Mucosa of descending colon (tissue), 3 donors: ENCODE measurements around the gene MC1R. TPM values are rescaled to one million over a fixed set of nuclear protein-coding genes. Genes with fewer than 3 reads are reported as not detected.
A peak's percentile ranks its signal among the peaks of the same experiment; 100 is the strongest.

Source experiments
- ATAC-seq: fragments of 200-7000 bp; cut with Tn5 transposase; one replicate; pipeline ENCODE4 v1.9.1; 2020; ENCODE audit warnings: mild to moderate bottlenecking, moderate library complexity
- DNase-seq, 3 donors: peaks; one replicate each; pipeline ENCODE4 v3.0.0-alpha.2; 2020
- H3K36me3 ChIP-seq: fragments of 200-600 bp; one replicate; pipeline ENCODE4 v1.8.0; 2021; ENCODE audit warnings: low read depth, mild to moderate bottlenecking
- H3K4me1 ChIP-seq: fragments of 200-600 bp; one replicate; pipeline ENCODE4 v1.8.0; 2021; ENCODE audit warnings: low read depth, mild to moderate bottlenecking
- H3K4me3 ChIP-seq: fragments of 200-600 bp; one replicate; pipeline ENCODE4 v1.8.0; 2021; ENCODE audit warnings: mild to moderate bottlenecking
- H3K9me3 ChIP-seq: fragments of 200-600 bp; one replicate; pipeline ENCODE4 v1.8.0; 2021; ENCODE audit warnings: mild to moderate bottlenecking
- CTCF ChIP-seq: fragments of 200-600 bp; IDR thresholded peaks from one replicate; pipeline ENCODE4 v1.8.0; 2022; ENCODE audit warnings: antibody characterized with exemption, mild to moderate bottlenecking
- intact Hi-C, 2 donors: fragments of 100-400 bp; cut with DNase I in 1 of 2; cut with micrococcal nuclease in 1 of 2; formaldehyde crosslinking; loops; one replicate each; pipeline versions ENCODE4 v1.11.0 to v1.11.1; 2022; cut with DNase I, micrococcal nuclease
- total RNA-seq, 3 donors: library from RNA; stranded (reverse); fragmentation: NEBNext Ultra II Directional in 2 of 3; extraction: Animal tissue kit (Norgen Biotek cat#: 25700) in 2 of 3; gene quantifications; one replicate each; pipeline versions ENCODE4 v1.2.1 to v1.2.4, GENCODE V29; 2021 to 2023
- donor health status: DM: no; HTN: no; CAD: no; lungs with moderate emphysema.
- donor health status: DM: no; HTN: no; CAD: no.
- donor health status: DM: no; HTN: yes; CAD: no.

The MC1R gene
- total RNA-seq, 3 donors from 2014 or later: 4.1 to 4.8 (median 4.3) TPM

GRCh38 chr16:89906140-89907025 lies 12.3 kb upstream of the MC1R start:
- intact Hi-C loops: no loop called here
- Histone ChIP-seq H3K4me1 (no peaks in the 10 kb centered on the region), H3K9me3 (no peaks in the 10 kb centered on the region), H3K36me3 (peaks cover 7% of the 10 kb centered on the region), H3K4me3 (no peak overlapping the region)
- DNase-seq: no peak
- no peak for ATAC-seq
- no peak for TF ChIP-seq CTCF

- no peak for ATAC-seq
- H3K4me1 ChIP-seq: no peaks in the 10 kb centered on the region
- peaks cover 7% of the 10 kb centered on the region for H3K36me3 ChIP-seq
- TF ChIP-seq CTCF: no peak
- intact Hi-C loops: no loop called here
- H3K9me3 ChIP-seq: no peaks in the 10 kb centered on the region
- no peak overlapping the region for H3K4me3 ChIP-seq
- DNase-seq: no peak
Measured at GRCh38 chr16:89907055-89907814, 11.4 kb upstream of the MC1R start.

DNA sequence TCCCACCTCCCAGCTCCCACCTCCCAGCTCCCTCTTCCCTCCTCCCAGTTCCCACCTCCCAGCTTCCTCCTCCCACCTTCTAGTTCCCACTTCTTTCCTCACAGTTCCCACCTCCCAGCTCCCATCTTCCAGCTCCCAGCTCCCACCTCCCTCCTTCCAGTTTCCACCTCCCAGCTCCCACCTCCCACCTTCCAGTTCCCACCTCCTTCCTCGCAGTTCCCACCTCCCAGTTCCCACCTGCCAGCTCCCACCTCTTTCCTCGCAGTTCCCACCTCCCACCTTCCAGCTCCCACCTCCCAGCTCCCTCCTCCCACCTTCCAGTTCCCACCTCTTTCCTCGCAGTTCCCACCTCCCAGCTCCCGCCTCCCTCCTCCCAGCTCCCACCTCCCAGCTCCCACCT lies 10.4 kb upstream of the MC1R start:
- H3K36me3 ChIP-seq: peaks cover 7% of the 10 kb centered on the region
- H3K9me3 ChIP-seq: no peaks in the 10 kb centered on the region
- no peak for ATAC-seq
- intact Hi-C loops: no loop called here
- no peak overlapping the region for H3K4me3 ChIP-seq
- H3K4me1 ChIP-seq: no peaks in the 10 kb centered on the region
- no peak for DNase-seq
- TF ChIP-seq CTCF: no peak

GRCh38 chr16:89909777-89910716 lies 8.6 kb upstream of the MC1R start:
- H3K36me3 ChIP-seq: peaks cover 5% of the 10 kb centered on the region
- H3K9me3 ChIP-seq: no peaks in the 10 kb centered on the region
- H3K4me1 ChIP-seq: no peaks in the 10 kb centered on the region
- DNase-seq (peak; percentile 82 to 85 (median 85)), ATAC-seq (peak; percentile 95)
- intact Hi-C loops: no loop called here
- TF ChIP-seq CTCF: peak; percentile 88
- no peak overlapping the region for H3K4me3 ChIP-seq

- no peak for TF ChIP-seq CTCF
- H3K4me3 ChIP-seq: no peak overlapping the region
- peaks cover 5% of the 10 kb centered on the region for H3K36me3 ChIP-seq
- no peaks in the 10 kb centered on the region for H3K4me1 ChIP-seq
- peak in 1 of 3 donors; percentile 48 for DNase-seq
- no peak for ATAC-seq
- no peaks in the 10 kb centered on the region for H3K9me3 ChIP-seq
- intact Hi-C loops: no loop called here
Measured at GRCh38 chr16:89910717-89911354, 7.8 kb upstream of the MC1R start.
